Measurements from ENCODE around the gene NDUFB11. TPM values are rescaled to one million over a fixed set of nuclear protein-coding genes. Genes with fewer than 3 reads are reported as not detected.

Gene NDUFB11
- total and polyA plus RNA-seq, 9 of the 15 experiments (the other 6 are each of a cell fraction or from before 2014, with no cell fraction given), result 20.9 to 269 (median 86.8) TPM

GRCh38 chrX:47175588-47175980 lies 31.1 kb upstream of the NDUFB11 start:
- no peak overlapping the region for H3K4me3 ChIP-seq
- H3K27ac ChIP-seq (ENCODE audit: extremely low read depth, low read depth, low read length), result no peak overlapping the region
- in situ Hi-C loops (cut with MboI), result no loop called here
- H3K4me1 ChIP-seq (replicated peaks in 1 of 2; ENCODE audit: control insufficient read depth in 2 of 2, insufficient read depth in 2 of 2, low read length in 2 of 2), result no peaks in the 10 kb centered on the region; a peak in 1 of 5 replicates
- FAIRE-seq (no peak), DNase-seq (ENCODE audit: extremely low read depth in 1 of 4, low spot score in 3 of 4) (no peak), ATAC-seq (no peak)
- H4K20me1 ChIP-seq (replicated peaks; ENCODE audit: control insufficient read depth, insufficient read depth, low read length), result peaks cover 4% of the 10 kb centered on the region; the same call in 1 of the 2 replicates
- intact Hi-C loops (cut with micrococcal nuclease), result no loop called here
- TF ChIP-seq ZNF316 (IDR thresholded peaks at IDR 0.05), result no peak
- H3K27me3 ChIP-seq (ENCODE audit: control insufficient read depth in 2 of 2, insufficient read depth in 2 of 2, low read length in 2 of 2), result no peaks in the 10 kb centered on the region
- H3K9me1 ChIP-seq (ENCODE audit: control insufficient read depth, insufficient read depth, low read length), result no peaks in the 10 kb centered on the region
- H2AFZ ChIP-seq (ENCODE audit: low read depth, low read length), result no peak overlapping the region
- ChIA-PET CTCF (ENCODE audit: low intra/inter-chr PET ratio) (no interaction called here), POLR2A (no interaction called here)
- no peak overlapping the region for H3K9ac ChIP-seq (ENCODE audit: insufficient read depth in 1 of 2, low read depth in 2 of 2, low read length in 2 of 2)
- H3K36me3 ChIP-seq (ENCODE audit: control insufficient read depth, insufficient read depth, low read length), result peaks cover 85% of the 10 kb centered on the region; the same call in 2 of the 3 replicates
- no peak overlapping the region for H3K4me2 ChIP-seq (ENCODE audit: insufficient read depth, low read length)
- BruUV-seq (replicated peaks), result no TSS peak
- H3K9me3 ChIP-seq (replicated peaks; ENCODE audit: control insufficient read depth, insufficient read depth, low read depth, low read length), result no peaks in the 10 kb centered on the region
- WGBS (ENCODE audit: insufficient coverage, low coverage, missing lambda C conversion rate), result 96% methylated on average over 8 of the region's 12 CpGs
- H3K79me2 ChIP-seq (ENCODE audit: control insufficient read depth, insufficient read depth, low read length), result no peaks in the 10 kb centered on the region

GRCh38 chrX:47174846-47175587 lies 30.5 kb upstream of the NDUFB11 start:
- H3K36me3 ChIP-seq (ENCODE audit: control insufficient read depth, insufficient read depth, low read length), result peaks cover 87% of the 10 kb centered on the region; the same call in 2 of the 3 replicates
- ChIA-PET POLR2A (no interaction called here), CTCF (ENCODE audit: low intra/inter-chr PET ratio) (no interaction called here)
- no peak for FAIRE-seq
- no peak for ATAC-seq
- H3K27me3 ChIP-seq (ENCODE audit: control insufficient read depth in 2 of 2, insufficient read depth in 2 of 2, low read length in 2 of 2), result no peaks in the 10 kb centered on the region
- BruUV-seq (replicated peaks), result no TSS peak
- H2AFZ ChIP-seq (ENCODE audit: low read depth, low read length), result no peak overlapping the region
- peaks cover 4% of the 10 kb centered on the region; the same call in 1 of the 2 replicates for H4K20me1 ChIP-seq (replicated peaks; ENCODE audit: control insufficient read depth, insufficient read depth, low read length)
- no peaks in the 10 kb centered on the region; a peak in 1 of 5 replicates for H3K4me1 ChIP-seq (replicated peaks in 1 of 2; ENCODE audit: control insufficient read depth in 2 of 2, insufficient read depth in 2 of 2, low read length in 2 of 2)
- no peaks in the 10 kb centered on the region for H3K79me2 ChIP-seq (ENCODE audit: control insufficient read depth, insufficient read depth, low read length)
- no peaks in the 10 kb centered on the region for H3K9me3 ChIP-seq (replicated peaks; ENCODE audit: control insufficient read depth, insufficient read depth, low read depth, low read length)
- no peaks in the 10 kb centered on the region for H3K9me1 ChIP-seq (ENCODE audit: control insufficient read depth, insufficient read depth, low read length)
- in situ Hi-C loops (cut with MboI) (no loop called here), intact Hi-C loops (cut with micrococcal nuclease) (no loop called here)
- H3K9ac ChIP-seq (ENCODE audit: insufficient read depth in 1 of 2, low read depth in 2 of 2, low read length in 2 of 2), result no peak overlapping the region
- no peak overlapping the region for H3K27ac ChIP-seq (ENCODE audit: extremely low read depth, low read depth, low read length)
- no peak for TF ChIP-seq DDX20 (tag; IDR thresholded peaks at IDR 0.05; ENCODE audit: low read depth)
- TF ChIP-seq ZFP91 (CRISPR knock-in tag; IDR thresholded peaks at IDR 0.05), result no peak
- H3K4me3 ChIP-seq, result no peak overlapping the region
- DNase-seq (ENCODE audit: extremely low read depth in 1 of 4, low spot score in 3 of 4), result no peak
- WGBS (ENCODE audit: insufficient coverage, low coverage, missing lambda C conversion rate), result 100% methylated on average over 5 of the region's 23 CpGs
- H3K4me2 ChIP-seq (ENCODE audit: insufficient read depth, low read length), result no peak overlapping the region
